HG02798 (cell line): ENCODE results near the gene ZNF438.
"Not testable (repeated sequence)": the region's sequence is repeated elsewhere in the genome, so short reads cannot be mapped to it uniquely, and the experiment has no call there.

Source experiments
- ATAC-seq: cut with Tn5 transposase; IDR thresholded peaks from one replicate; pipeline ENCODE4 v1.9.1; 2021; ENCODE audit warnings: mild to moderate bottlenecking; ENCODE audit not compliant: unreplicated experiment, poor library complexity

ZNF438 gene

GRCh38 chr10:31031558-31032257 lies at the start of gene ZNF438:
Gene ZNF438, minus strand, starts transcription at chr10:31031865. Its CDS starts 154,831 bp downstream, at chr10:30877034.
- ATAC-seq = peak; percentile 88

GRCh38 chr10:31076610-31076988 lies 44.9 kb upstream of the ZNF438 start:
- no peak for ATAC-seq

GRCh38 chr10:31075881-31076609 lies 44.4 kb upstream of the ZNF438 start:
- ATAC-seq = no peak

GRCh38 chr10:31075434-31075833 lies 43.8 kb upstream of the ZNF438 start:
- no peak for ATAC-seq

GRCh38 chr10:31074722-31075086 lies 43.0 kb upstream of the ZNF438 start:
- no peak for ATAC-seq

GRCh38 chr10:31073996-31074721 lies 42.5 kb upstream of the ZNF438 start:
- no peak for ATAC-seq

GRCh38 chr10:31073211-31073610 lies 41.5 kb upstream of the ZNF438 start:
- ATAC-seq = no peak

GRCh38 chr10:31072451-31072850 lies 40.8 kb upstream of the ZNF438 start:
- no peak for ATAC-seq

- no peak for ATAC-seq
Observed at GRCh38 chr10:31071232-31072005, 39.8 kb upstream of the ZNF438 start.

GRCh38 chr10:31070691-31071090 lies 39.0 kb upstream of the ZNF438 start:
- no peak for ATAC-seq

GRCh38 chr10:31070025-31070424 lies 38.4 kb upstream of the ZNF438 start:
- no peak for ATAC-seq

GRCh38 chr10:31069411-31069810 lies 37.7 kb upstream of the ZNF438 start:
- ATAC-seq = no peak

- ATAC-seq = no peak
Observed at GRCh38 chr10:31064348-31064747, 32.7 kb upstream of the ZNF438 start.

GRCh38 chr10:31063841-31064240 lies 32.2 kb upstream of the ZNF438 start:
- ATAC-seq = no peak

GRCh38 chr10:31062856-31063255 lies 31.2 kb upstream of the ZNF438 start:
- ATAC-seq = no peak

- no peak for ATAC-seq
Observed at GRCh38 chr10:31061941-31062340, 30.3 kb upstream of the ZNF438 start.

GRCh38 chr10:31058795-31059703 lies 27.4 kb upstream of the ZNF438 start:
- no peak for ATAC-seq

- not testable (repeated sequence) for ATAC-seq
Observed at GRCh38 chr10:31056678-31057077, 25.0 kb upstream of the ZNF438 start.

GRCh38 chr10:31055573-31056251 lies 24.0 kb upstream of the ZNF438 start:
- no peak for ATAC-seq
